ENCODE data around the gene KIAA0232.
"Not testable (repeated sequence)": the region's sequence is repeated elsewhere in the genome, so short reads cannot be mapped to it uniquely, and the experiment has no call there.

Gene KIAA0232

DNA sequence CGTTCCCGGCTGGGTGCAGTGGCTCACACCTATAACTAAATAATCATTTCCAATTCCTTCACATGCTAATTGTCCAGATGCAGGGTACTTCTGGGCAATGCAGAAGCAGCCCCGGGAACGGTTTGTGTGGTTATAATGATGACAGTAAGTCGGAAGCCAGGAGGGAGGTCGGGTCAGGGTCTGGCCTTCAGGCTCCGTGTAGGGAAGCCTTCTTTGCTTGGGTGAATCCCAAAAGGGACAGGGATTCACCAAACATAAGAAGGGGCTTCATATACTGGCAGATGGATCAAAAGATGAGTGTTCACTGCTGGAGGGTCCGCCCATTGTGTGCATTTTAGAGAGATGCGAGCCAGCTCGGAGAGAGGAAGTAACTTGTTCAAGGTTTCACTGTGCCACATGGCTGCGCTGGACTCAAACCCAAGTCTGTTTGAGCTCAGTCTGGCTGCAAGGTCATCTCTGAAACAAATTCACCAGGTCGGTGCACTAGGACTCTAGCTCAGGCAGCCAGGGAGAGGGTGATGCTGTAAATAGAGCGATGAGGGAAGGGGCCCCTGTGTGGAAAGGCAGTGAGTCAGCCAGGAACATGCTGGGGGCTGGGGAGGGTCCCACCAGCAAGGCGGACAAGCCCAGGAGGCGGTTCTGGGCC is 4.8 kb upstream of the KIAA0232 start:
- no peak for DNase-seq (ENCODE audit: low read depth)

GRCh38 chr4:6778435-6778834 is 4.1 kb upstream of the KIAA0232 start:
- no peak for DNase-seq (ENCODE audit: low read depth)

DNA sequence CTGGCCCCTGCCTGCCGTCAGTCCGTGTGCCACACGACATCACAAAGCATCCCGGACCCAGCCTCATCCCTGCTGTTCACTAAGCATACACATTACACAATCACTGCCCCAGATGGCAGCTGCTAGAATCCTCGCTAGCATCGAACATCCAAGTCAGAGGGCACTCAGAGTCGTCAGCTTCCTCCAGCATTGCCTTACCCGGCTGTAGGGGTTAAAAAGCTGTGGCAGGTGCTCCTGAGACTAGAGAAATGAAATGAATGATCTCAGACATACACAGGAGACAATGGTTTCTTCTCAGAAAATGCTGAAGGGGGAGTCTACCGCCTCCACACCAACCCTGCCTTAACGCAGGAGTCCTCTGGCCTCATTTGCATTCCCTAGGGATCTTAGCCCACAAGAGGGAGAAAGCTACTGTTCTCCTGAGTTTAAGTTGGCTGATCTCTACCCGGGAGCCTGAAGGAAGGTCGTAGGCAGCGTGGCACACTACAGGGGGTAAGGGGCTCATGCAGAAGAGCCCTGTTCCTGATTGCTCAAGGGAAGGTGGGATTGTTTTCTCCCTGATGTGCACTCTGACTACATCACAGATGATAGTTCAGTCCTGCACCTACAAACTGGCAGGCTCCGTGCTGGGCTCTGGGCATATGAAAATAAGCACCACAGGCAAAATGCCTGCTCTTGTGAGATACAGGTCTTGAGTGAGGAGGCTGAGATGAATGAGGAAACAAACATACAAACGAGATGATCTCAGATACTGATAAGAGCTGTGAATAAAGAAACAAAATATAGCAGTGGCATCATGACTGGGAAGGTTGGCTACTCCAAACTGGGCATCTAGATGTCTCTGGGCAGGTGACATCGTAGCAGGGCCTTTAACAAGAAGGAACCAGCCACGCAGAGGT is 2.6 kb upstream of the KIAA0232 start:
- no peak for DNase-seq (ENCODE audit: low read depth)

DNA sequence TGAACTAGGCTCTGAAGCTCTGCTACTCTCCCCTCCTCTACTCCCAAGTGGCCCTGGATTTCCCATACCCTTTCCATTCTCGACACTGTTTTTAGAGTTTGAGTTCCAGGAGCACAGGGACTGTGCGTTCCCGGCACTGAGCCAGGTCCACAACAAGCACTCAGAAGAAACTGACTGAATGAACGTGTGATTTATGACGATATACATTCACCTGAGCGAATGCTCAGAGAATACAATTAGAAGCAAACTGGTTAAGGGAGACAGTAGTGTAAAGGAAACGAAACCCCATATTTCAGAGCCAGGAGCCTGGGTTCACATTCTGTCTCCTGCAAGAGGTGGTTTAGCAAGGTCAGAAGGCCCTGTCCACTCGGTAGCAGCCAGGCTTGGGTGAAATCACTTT is 1.4 kb upstream of the KIAA0232 start:
- DNase-seq (ENCODE audit: low read depth), result no peak

- no peak for DNase-seq (ENCODE audit: low read depth)
Measured at GRCh38 chr4:6781561-6781960, 966 bp upstream of the KIAA0232 start.

DNA sequence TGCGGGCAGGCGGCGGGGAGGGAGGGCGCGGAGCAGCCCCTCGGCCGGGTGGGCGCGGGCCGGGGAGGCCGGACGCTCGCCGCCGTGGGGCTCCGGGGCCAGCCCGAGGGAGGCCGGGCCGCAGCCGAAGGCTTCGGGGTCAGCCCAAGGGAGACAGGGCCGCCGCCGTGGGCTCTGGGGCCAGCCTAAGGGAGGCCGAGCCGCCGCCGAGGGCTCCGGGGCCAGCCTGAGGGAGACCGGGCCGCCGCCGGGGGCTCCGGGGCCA is 251 bp downstream of the KIAA0232 start:
- DNase-seq (ENCODE audit: low read depth), result no peak

DNA sequence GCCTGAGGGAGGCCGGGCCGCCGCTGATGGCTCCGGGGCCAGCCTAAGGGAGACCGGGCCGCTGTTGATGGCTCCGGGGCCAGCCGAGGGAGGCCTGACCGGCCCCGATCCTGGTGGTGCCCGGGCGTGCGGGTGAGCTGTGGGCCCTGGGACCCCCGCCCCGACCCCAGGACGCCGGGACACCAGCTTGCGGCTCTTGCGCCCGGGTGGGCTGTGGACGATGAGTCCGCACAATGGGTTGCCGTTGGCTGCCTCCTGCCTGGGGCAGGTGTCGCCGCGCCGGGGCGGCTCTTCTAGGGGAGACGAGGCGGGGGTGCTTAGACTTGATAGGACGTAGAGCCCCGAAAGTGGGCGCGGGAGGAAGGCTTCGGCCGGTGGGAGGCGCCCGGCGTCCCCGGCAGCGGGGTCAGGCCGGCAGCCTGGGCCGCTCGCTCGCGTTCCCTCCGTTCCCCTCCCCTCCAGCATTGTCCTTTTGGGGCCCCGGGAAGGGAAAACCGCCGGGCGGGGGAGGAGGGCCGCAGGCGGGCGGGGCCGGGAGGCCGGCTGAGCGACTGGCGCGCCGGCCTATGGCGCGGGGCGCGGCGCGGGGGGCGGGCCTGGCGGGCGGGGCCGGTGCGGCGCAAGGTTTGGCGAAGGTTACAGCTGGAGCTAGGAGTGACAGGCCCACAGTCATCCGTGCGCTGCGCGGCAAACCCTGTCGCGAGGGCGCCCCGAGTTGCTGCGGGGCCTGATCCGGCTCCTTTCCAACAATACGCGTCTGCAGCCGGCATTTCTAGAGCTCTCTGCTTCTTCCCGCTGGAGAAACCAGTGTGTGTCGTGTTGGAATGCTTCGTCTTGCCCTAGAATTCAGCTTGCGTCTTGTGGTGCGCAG is 819 bp downstream of the KIAA0232 start:
- DNase-seq (ENCODE audit: low read depth), result peak; percentile 83

DNA sequence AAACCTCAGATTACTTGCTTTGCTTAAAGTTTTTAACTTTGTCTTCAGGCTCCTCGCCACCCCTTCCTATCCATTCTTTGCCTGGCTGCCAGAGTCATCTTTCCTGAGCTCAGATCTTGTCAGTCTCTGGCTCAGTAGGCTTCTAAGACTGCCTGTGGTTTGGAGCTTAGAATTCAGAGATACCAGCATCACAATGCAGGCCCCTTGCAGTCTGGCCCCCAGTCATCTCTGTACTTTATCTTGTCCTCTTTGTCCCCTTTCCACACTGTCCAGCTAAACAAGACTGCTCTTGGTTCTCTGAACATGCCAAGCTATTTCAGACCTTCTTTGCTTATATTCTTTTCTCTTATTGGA is 3.0 kb downstream of the KIAA0232 start:
- DNase-seq (ENCODE audit: low read depth), result no peak

- no peak for DNase-seq (ENCODE audit: low read depth)
Measured at GRCh38 chr4:6788123-6788522, 5.6 kb downstream of the KIAA0232 start.

DNA sequence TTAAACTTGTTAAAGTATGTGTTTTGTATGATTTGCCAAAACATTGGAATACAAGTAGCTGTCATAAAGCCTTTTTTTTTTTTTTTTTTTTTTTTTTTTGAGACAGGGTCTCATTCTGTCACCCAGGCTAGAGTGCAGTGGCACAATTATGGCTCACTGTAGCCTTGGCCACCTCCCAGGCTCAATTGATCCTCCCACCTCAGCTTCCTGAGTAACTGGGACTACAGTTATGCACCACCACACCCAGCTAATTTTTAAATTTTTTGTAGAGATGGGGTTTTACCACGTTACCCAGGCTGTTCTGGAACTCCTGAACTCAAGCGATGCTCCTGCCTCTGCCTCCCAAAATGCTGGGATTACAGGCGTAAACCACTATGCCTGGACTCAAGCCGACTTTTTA is 8.7 kb downstream of the KIAA0232 start:
- not testable (repeated sequence) for DNase-seq (ENCODE audit: low read depth)

DNA sequence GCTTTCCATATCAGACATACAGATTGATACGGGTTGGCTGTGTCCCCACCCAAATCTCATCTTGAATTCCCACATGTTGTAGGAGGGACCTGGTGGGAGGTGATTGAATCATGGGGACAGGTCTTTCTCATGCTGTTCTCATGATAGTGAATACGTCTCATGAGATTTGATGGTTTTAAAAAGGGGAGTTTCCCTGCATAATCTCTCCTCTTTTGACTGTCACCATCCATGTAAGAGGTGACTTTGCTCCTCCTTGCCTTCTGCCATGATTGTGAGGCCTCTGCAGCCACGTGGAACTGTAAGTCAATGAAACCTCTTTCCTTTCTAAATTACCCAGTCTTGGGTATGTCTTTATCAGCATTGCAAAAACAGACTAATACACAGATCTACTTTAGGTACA is 9.3 kb downstream of the KIAA0232 start:
- DNase-seq (ENCODE audit: low read depth), result not testable (repeated sequence)

GRCh38 chr4:6794189-6794588 is 11.7 kb downstream of the KIAA0232 start:
- no peak for DNase-seq (ENCODE audit: low read depth)

DNA sequence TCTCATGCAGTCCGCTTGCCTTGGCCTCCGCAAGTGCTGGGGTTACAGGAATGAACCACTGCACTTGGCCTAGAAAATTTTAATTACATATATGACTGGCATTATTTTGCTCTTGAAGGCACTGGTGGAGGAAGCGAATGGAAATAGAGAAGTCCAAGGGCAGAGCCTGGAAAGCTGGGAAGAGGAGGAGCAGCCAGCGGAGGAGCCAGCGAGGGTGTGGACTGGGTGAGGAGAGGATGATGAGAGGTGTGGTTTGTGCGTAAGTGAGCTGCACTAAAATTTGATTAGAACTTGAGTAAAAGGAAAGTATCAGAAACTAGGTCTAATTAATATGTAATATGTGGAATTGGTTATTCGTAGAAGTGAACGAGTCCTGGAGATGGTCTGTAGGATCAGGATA is 13.3 kb downstream of the KIAA0232 start:
- no peak for DNase-seq (ENCODE audit: low read depth)

DNA sequence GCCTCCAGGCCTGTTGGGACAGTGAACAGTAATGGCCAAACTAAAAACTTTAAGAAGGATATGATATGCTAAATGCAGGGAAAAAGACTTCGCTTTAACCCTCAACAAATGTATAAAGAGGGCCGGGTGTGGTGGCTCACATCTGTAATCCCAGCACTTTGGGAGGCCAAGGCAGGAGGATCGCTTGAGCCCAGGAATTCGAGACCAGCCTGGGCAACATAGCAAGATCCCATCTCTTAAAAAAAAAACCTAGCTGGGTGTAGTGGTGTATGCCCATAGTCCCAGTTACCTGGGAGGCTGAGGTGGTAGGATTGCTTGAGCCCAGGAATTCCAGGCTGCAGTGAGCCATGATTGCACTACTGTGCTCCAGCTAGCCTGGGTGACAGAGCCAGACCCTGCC is 14.8 kb downstream of the KIAA0232 start:
- not testable (repeated sequence) for DNase-seq (ENCODE audit: low read depth)

GRCh38 chr4:6799091-6799490 is 16.6 kb downstream of the KIAA0232 start:
- DNase-seq (ENCODE audit: low read depth), result no peak

DNA sequence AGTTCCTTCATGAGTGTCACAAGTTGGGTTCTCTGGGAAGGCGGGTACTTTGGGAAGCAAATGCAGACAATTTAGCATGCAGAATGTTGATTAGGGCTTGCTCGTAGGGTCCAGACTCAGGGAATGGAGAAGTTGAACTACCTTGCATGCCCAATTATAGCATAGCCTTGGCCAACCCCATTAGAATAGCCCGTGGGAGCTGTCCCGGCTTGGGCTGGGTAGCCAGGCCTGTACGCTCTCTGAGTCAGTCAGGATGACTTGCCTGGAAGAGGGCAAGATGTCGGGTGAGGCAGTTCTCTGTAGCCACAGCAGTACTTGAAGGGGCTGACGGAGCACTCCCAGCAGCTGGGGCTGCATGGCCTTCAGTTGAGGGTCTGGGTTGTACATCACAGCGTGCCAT is 19.5 kb downstream of the KIAA0232 start:
- no peak for DNase-seq (ENCODE audit: low read depth)

- DNase-seq (ENCODE audit: low read depth), result no peak
Measured at GRCh38 chr4:6802626-6803025, 20.1 kb downstream of the KIAA0232 start.

- DNase-seq (ENCODE audit: low read depth), result no peak
Measured at GRCh38 chr4:6803246-6803645, 20.7 kb downstream of the KIAA0232 start.

GRCh38 chr4:6804082-6804752 is 21.7 kb downstream of the KIAA0232 start:
- no peak for DNase-seq (ENCODE audit: low read depth)

- no peak for DNase-seq (ENCODE audit: low read depth)
Measured at GRCh38 chr4:6806924-6807626, 24.5 kb downstream of the KIAA0232 start.

DNA sequence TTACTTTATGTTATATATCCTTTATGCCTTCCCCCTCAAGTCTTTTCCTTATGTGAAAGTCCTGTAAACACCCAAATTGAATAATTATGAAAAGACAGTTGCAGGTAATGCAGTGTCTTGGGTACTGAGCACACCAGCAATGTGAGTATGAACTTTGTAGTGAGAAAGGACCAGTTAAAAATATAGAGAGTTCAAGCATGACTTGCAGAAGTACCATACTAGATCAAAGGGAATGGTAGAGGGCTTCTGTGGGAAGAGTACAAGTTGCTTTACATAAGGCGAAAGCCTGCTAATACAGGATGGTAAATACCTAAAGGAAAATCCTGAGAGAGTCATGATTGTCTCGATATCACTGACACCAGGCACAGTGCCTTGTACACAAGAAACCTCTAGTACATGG is 25.7 kb downstream of the KIAA0232 start:
- DNase-seq (ENCODE audit: low read depth), result no peak

DNA sequence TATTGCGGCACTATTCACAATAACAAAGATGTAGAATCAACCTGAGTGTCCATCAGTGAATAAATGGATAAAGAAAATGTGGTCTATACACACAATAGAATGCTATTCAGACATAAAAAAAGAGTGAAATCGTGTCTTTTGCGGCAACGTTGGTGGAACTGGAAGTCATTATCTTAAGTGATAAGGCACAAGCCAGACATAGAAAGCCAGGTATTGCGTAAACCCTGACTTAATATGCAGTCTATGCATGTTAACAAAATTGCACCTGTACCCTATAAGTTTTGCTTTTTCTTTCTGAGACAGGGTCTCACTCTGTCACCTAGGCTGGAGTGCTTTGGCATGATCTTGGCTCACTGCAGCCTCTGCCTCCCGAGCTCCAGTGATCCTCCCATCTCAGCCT is 28.6 kb downstream of the KIAA0232 start:
- no peak for DNase-seq (ENCODE audit: low read depth)

Measured in T follicular helper cell (primary cell).